OCI-LY1 (cell line): ENCODE measurements around the gene HORMAD2.

Source experiments
- H2AFZ ChIP-seq: fragments of 200-600 bp; sonication (generic), shearing (Covaris generic); 2 replicates; pipeline ENCODE4 v1.6.0; 2014; ENCODE audit warnings: antibody characterized with exemption, mild to moderate bottlenecking, low read length
- H3F3A ChIP-seq: fragments of 200-600 bp; sonication (generic), shearing (Covaris generic); 2 replicates; pipeline ENCODE4 v1.6.0; 2014; ENCODE audit warnings: mild to moderate bottlenecking, antibody characterized with exemption, low read length, moderate library complexity; ENCODE audit not compliant: insufficient read depth
- H3K27ac ChIP-seq: fragments of 200-600 bp; sonication (generic); 2 replicates; pipeline ENCODE4 v1.5.1; 2014; ENCODE audit warnings: low read length, mixed run types, mild to moderate bottlenecking, low read depth; ENCODE audit not compliant: poor library complexity, severe bottlenecking
- H3K27me3 ChIP-seq: fragments of 200-600 bp; sonication (generic); 2 replicates; pipeline ENCODE4 v1.6.0; 2014; ENCODE audit warnings: antibody characterized with exemption, mild to moderate bottlenecking, low read length, moderate library complexity; ENCODE audit not compliant: insufficient read depth
- H3K36me3 ChIP-seq: fragments of 200-600 bp; sonication (generic); 2 replicates; pipeline ENCODE4 v1.6.1; 2014; ENCODE audit warnings: mild to moderate bottlenecking, antibody characterized with exemption, low read length, moderate library complexity, mixed read lengths; ENCODE audit not compliant: insufficient read depth
- H3K4me1 ChIP-seq: fragments of 200-600 bp; sonication (generic); 2 replicates; pipeline ENCODE4 v1.5.1; 2014; ENCODE audit warnings: mild to moderate bottlenecking, low read length, moderate library complexity; ENCODE audit not compliant: insufficient read depth, severe bottlenecking
- H3K4me2 ChIP-seq: fragments of 200-600 bp; sonication (generic), shearing (Covaris generic); 2 replicates; pipeline ENCODE4 v1.6.1; 2014; ENCODE audit warnings: low read length
- H3K4me3 ChIP-seq: fragments of 200-600 bp; sonication (generic); 2 replicates; pipeline ENCODE4 v1.5.1; 2014; ENCODE audit warnings: low read length, low read depth, mild to moderate bottlenecking, mixed read lengths; ENCODE audit not compliant: poor library complexity, severe bottlenecking
- H3K79me2 ChIP-seq: fragments of 200-600 bp; shearing (Covaris generic); 2 replicates; pipeline ENCODE4 v1.6.1; 2016; ENCODE audit warnings: mixed run types, low read length, mixed read lengths; ENCODE audit not compliant: insufficient read depth
- H3K9ac ChIP-seq: fragments of 200-600 bp; sonication (generic), shearing (Covaris generic); 2 replicates; pipeline ENCODE4 v1.6.1; 2014; ENCODE audit warnings: mild to moderate bottlenecking, low read length, mixed read lengths
- H3K9me2 ChIP-seq: fragments of 200-600 bp; sonication (generic), shearing (Covaris generic); 2 replicates; pipeline ENCODE4 v1.6.1; 2014; ENCODE audit warnings: low read depth, mild to moderate bottlenecking, low read length, mixed read lengths
- H3K9me3 ChIP-seq: fragments of 200-600 bp; shearing (Covaris generic); 2 replicates; pipeline ENCODE4 v1.6.1; 2014; ENCODE audit warnings: low read length, mixed read lengths
- H4K20me1 ChIP-seq: fragments of 200-600 bp; sonication (generic), shearing (Covaris generic); 2 replicates; pipeline ENCODE4 v1.6.0; 2016; ENCODE audit warnings: mild to moderate bottlenecking, low read length; ENCODE audit not compliant: insufficient read depth
- EZH2 ChIP-seq: fragments of 200-600 bp; sonication (generic), shearing (Covaris generic); IDR thresholded peaks from 2 replicates; pipeline ENCODE4 v1.8.0; 2017; ENCODE audit warnings: borderline replicate concordance, mixed run types, mild to moderate bottlenecking, antibody characterized with exemption, low read length, moderate library complexity, mixed read lengths
- TF ChIP-seq, protein P1 (sequence below): fragments of 200-600 bp; sonication (generic), shearing (Covaris generic); IDR thresholded peaks from 2 replicates; pipeline ENCODE4 v1.5.1; 2017; ENCODE audit warnings: mild to moderate bottlenecking, antibody characterized with exemption, low read length, moderate library complexity, mixed read lengths

The HORMAD2 gene

DNA sequence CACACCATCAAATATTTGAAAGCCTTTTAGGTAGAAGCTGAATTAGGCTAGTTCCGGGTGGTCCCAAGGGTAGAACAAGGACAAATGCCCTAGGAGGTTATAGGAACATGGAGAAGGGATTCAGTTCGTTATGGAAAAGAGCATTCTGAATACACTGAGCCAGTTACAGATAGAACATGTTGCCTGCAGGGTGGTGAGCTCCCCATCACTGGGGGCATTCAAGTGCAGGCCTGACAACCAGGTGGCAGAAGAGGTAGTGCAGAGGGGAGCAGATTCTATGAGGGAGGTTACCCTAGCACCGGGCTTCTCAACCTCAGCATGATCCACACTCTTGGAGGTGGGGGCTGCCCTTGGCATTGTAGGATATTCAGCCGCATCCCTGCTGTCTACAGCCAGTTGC, 142.1 kb downstream of the HORMAD2 start:
- no peak overlapping the region for H3K4me2 ChIP-seq
- H4K20me1 ChIP-seq: no peaks in the 10 kb centered on the region

DNA sequence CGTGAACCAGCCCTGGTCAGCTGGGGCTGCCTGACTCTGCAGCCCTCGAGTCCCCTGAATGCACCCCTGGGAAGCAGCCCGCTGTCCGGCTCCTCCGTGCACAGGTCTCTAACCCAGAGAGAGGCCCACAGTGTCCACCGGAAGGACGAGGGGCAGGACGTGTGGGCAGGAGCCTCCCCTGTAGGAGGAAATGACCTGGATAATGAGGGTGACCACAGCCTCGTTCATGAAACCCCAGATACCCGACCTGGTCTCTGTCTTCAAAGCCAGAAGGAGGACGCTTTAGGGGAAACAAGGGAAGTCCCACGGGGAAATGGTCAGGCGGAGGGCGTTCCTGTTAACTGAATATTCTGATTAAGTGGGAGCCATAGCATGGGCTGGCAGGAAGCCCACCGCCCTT, 143.0 kb downstream of the HORMAD2 start:
- H3K79me2 ChIP-seq: no peaks in the 10 kb centered on the region
- no peak overlapping the region for H3K9ac ChIP-seq
- H2AFZ ChIP-seq: no peak overlapping the region
- H3K27ac ChIP-seq: no peak overlapping the region
- no peaks in the 10 kb centered on the region for H4K20me1 ChIP-seq
- TF ChIP-seq EZH2: no peak
- TF ChIP-seq, protein P1, sequence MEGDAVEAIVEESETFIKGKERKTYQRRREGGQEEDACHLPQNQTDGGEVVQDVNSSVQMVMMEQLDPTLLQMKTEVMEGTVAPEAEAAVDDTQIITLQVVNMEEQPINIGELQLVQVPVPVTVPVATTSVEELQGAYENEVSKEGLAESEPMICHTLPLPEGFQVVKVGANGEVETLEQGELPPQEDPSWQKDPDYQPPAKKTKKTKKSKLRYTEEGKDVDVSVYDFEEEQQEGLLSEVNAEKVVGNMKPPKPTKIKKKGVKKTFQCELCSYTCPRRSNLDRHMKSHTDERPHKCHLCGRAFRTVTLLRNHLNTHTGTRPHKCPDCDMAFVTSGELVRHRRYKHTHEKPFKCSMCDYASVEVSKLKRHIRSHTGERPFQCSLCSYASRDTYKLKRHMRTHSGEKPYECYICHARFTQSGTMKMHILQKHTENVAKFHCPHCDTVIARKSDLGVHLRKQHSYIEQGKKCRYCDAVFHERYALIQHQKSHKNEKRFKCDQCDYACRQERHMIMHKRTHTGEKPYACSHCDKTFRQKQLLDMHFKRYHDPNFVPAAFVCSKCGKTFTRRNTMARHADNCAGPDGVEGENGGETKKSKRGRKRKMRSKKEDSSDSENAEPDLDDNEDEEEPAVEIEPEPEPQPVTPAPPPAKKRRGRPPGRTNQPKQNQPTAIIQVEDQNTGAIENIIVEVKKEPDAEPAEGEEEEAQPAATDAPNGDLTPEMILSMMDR: no peak
- no peaks in the 10 kb centered on the region for H3K9me2 ChIP-seq
- no peaks in the 10 kb centered on the region for H3K36me3 ChIP-seq
- no peak overlapping the region for H3K4me2 ChIP-seq
- H3F3A ChIP-seq: no peaks in the 10 kb centered on the region
- H3K27me3 ChIP-seq: peaks cover 8% of the 10 kb centered on the region
- no peak overlapping the region for H3K4me3 ChIP-seq
- H3K4me1 ChIP-seq: no peaks in the 10 kb centered on the region
- H3K9me3 ChIP-seq: no peaks in the 10 kb centered on the region

More for the DNA sequence above, 142.1 kb downstream of the HORMAD2 start:
- no peak overlapping the region for H3K27ac ChIP-seq
- TF ChIP-seq, protein P1: no peak
- TF ChIP-seq EZH2: no peak
- no peaks in the 10 kb centered on the region for H3K4me1 ChIP-seq
- peaks cover 8% of the 10 kb centered on the region for H3K27me3 ChIP-seq
- H2AFZ ChIP-seq: no peak overlapping the region
- H3F3A ChIP-seq: no peaks in the 10 kb centered on the region
- no peaks in the 10 kb centered on the region for H3K79me2 ChIP-seq
- no peak overlapping the region for H3K9ac ChIP-seq
- no peaks in the 10 kb centered on the region for H3K9me2 ChIP-seq
- no peak overlapping the region for H3K4me3 ChIP-seq
- no peaks in the 10 kb centered on the region for H3K9me3 ChIP-seq
- no peaks in the 10 kb centered on the region for H3K36me3 ChIP-seq

DNA sequence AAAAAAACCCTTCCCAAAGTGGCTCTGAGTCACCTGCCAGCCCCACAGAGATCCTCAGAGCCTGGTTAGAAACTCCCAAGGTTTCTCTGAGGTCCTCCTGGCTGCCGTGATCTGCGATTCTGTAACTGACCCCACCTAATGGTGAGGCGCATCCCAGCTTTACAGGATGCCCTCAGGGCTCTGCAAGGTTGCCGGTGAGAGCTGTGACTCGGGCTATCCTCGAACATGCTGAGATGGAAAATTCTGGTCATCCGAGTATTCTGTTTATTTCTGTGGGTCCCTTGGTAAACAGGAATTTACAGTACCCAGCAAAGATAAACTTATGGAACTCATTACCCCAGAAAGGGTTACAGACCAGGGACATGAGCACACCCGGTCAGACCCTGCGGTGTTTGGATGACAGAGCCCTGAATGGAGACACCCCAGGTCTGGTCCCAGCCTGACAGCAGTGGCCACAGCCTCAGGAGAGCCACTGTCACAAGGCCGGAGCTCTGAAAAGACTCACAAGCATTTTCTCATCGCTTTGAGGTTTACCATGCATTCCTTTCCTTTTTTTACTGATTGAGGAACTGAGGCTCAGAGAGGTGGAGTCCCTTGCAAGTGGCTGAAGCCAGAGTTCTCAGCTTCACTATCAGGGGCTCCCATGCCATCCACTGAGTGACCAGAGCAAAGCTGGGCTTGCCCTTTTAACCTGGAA, 144.0 kb downstream of the HORMAD2 start:
- H3K9me3 ChIP-seq: no peaks in the 10 kb centered on the region
- no peaks in the 10 kb centered on the region for H3K36me3 ChIP-seq
- TF ChIP-seq, protein P1: no peak
- no peak for TF ChIP-seq EZH2
- no peaks in the 10 kb centered on the region for H3K79me2 ChIP-seq
- no peaks in the 10 kb centered on the region for H3K4me1 ChIP-seq
- no peak overlapping the region for H3K27ac ChIP-seq
- H3K4me3 ChIP-seq: no peak overlapping the region
- no peak overlapping the region for H3K9ac ChIP-seq
- H4K20me1 ChIP-seq: no peaks in the 10 kb centered on the region
- no peak overlapping the region for H3K4me2 ChIP-seq
- no peak overlapping the region for H2AFZ ChIP-seq
- H3F3A ChIP-seq: no peaks in the 10 kb centered on the region
- no peaks in the 10 kb centered on the region for H3K9me2 ChIP-seq
- H3K27me3 ChIP-seq: peaks cover 8% of the 10 kb centered on the region
